ENCODE data around the gene TET3. TPM values are rescaled to one million over a fixed set of nuclear protein-coding genes. Genes with fewer than 3 reads are reported as not detected.

Gene TET3
- total and polyA plus RNA-seq, 2 of the 4 experiments (the other 2 are of a cell fraction): 1.6 to 1.8 TPM

DNA sequence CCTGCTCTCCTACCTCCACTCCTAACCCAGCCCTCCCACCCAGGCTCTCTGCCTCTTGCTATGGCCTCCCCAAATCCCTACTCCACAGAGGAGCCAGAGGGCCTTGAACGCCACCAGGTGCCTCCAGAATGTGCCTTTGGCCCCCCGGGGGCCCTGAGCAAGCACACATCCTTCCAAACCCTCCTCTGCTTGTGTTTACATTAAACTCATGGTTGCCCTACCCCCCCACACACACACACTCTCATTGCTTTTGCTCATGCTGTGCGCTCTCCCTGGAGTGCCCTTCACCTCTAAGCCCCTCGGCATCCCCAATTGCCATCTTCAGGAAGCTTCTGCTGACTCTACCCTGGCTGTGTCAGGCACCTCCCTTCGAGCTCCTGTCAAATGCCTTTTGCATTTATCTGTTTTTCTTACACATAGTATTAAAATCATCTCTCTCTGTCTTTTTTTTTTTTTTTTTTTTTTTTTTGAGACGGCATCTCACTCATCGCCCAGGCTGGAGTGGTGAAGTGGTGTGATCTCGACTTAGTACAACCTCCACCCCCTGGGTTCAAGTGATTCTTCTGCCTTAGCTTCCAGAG is 16.3 kb upstream of the TET3 start:
- Histone ChIP-seq H3K4ac (ENCODE audit: low read depth, low read length) (no peak overlapping the region), H4K91ac (ENCODE audit: insufficient read depth, low read depth, low read length) (no peak overlapping the region), H3K23ac (ENCODE audit: low read depth, low read length) (no peak overlapping the region), H3K27me3 (ENCODE audit: control insufficient read depth, insufficient read depth, low read length) (peaks cover 2% of the 10 kb centered on the region; the same call in 1 of the 2 replicates), H2BK20ac (ENCODE audit: low read depth, low read length) (no peak overlapping the region), H3K56ac (ENCODE audit: extremely low read depth, insufficient read depth, low read length) (no peak overlapping the region), H2BK15ac (ENCODE audit: low read depth, low read length) (no peak overlapping the region), H3K4me1 (ENCODE audit: control insufficient read depth, insufficient read depth, low read length) (peaks cover 4% of the 10 kb centered on the region; the same call in 1 of the 2 replicates), H3K18ac (ENCODE audit: low read depth, low read length) (no peak overlapping the region), H2BK120ac (ENCODE audit: low read depth, low read length) (no peak overlapping the region), H3K79me1 (ENCODE audit: low read depth in 1 of 2, low read length in 2 of 2) (no peaks in the 10 kb centered on the region), H2AFZ (replicated peaks; ENCODE audit: low read length, poor library complexity) (no peak overlapping the region), H3K9me3 (ENCODE audit: control insufficient read depth, insufficient read depth, low read length) (no peaks in the 10 kb centered on the region), H3K14ac (replicated peaks; ENCODE audit: low read depth, low read length) (no peak overlapping the region), H3K27ac (ENCODE audit: insufficient read depth, low read length) (no peak overlapping the region), H4K8ac (ENCODE audit: low read depth in 2 of 2, low read length in 2 of 2) (no peak overlapping the region), H2AK5ac (ENCODE audit: low read depth, low read length) (no peak overlapping the region), H3K36me3 (ENCODE audit: control insufficient read depth, insufficient read depth, low read length) (no peaks in the 10 kb centered on the region), H3K9me1 (ENCODE audit: insufficient read depth, low read length) (peaks cover 4% of the 10 kb centered on the region; the same call in 1 of the 2 replicates), H4K20me1 (ENCODE audit: insufficient read depth, low read length) (no peaks in the 10 kb centered on the region), H3K9ac (ENCODE audit: low read depth, low read length) (no peak overlapping the region), H2BK5ac (ENCODE audit: low read depth, low read length, poor library complexity, severe bottlenecking) (no peak overlapping the region), H3K4me3 (ENCODE audit: insufficient read depth, low read depth, low read length) (no peak overlapping the region), H2AK9ac (replicated peaks; ENCODE audit: low read depth, low read length, poor library complexity) (no peak overlapping the region), H3K4me2 (ENCODE audit: low read depth, low read length) (no peak overlapping the region), H4K5ac (ENCODE audit: low read depth, low read length) (no peak overlapping the region)
- CTCF ChIA-PET: no interaction called here
- no TSS peak for BruUV-seq (replicated peaks)
- POLR2A ChIA-PET (ENCODE audit: unreplicated experiment): no interaction called here
- no peak for TF ChIP-seq POLR2A (IDR thresholded peaks at IDR 0.05; ENCODE audit: low read depth, low read length)
- no peak for TF ChIP-seq RCOR1 (IDR thresholded peaks at IDR 0.05; ENCODE audit: insufficient replicate concordance, low read length)
- TF ChIP-seq FOS (IDR thresholded peaks at IDR 0.05; ENCODE audit: low read depth, low read length): no peak
- WGBS, 2 experiments (ENCODE audit: extremely low coverage in 2 of 2, insufficient read length in 1 of 2): 71% methylated on average over 2 of the region's 8 CpGs; no CpG with 5 or more reads in 1 of the 2 experiments
- intact Hi-C loops (cut with micrococcal nuclease) (no loop called here), in situ Hi-C loops (cut with MboI; ENCODE audit: low sequenced_read_pairs) (no loop called here), dilution Hi-C loops (cut with HindIII; ENCODE audit: low sequenced_read_pairs, unreplicated experiment) (no loop called here)
- DNase-seq (no peak), ATAC-seq (ENCODE audit: low read depth) (no peak)
